22Rv1 (cell line): Measurements from ENCODE around the gene EVI5L.

Experiments
- H3K27ac ChIP-seq: fragments of 450-650 bp; 2 replicates; pipeline ENCODE4 v1.5.1; 2017
- CTCF ChIP-seq: fragments of 450-650 bp; IDR thresholded peaks from 2 replicates; pipeline ENCODE4 v1.5.1; 2017; ENCODE audit warnings: mild to moderate bottlenecking
- ZFX ChIP-seq: fragments of 450-650 bp; IDR thresholded peaks from 2 replicates; pipeline ENCODE4 v1.6.1; 2017; ENCODE audit warnings: antibody characterized with exemption, borderline replicate concordance

The EVI5L gene

GRCh38 chr19:7897292-7897691 is 67.3 kb downstream of the EVI5L start:
- H3K27ac ChIP-seq = no peak overlapping the region
- TF ChIP-seq ZFX = no peak
- TF ChIP-seq CTCF = no peak

- no peak overlapping the region for H3K27ac ChIP-seq
- TF ChIP-seq ZFX (no peak), CTCF (no peak)
Measured at GRCh38 chr19:7898967-7899366, 68.9 kb downstream of the EVI5L start.

- TF ChIP-seq CTCF (no peak), ZFX (no peak)
- no peak overlapping the region for H3K27ac ChIP-seq
Measured at GRCh38 chr19:7899751-7900378, 69.8 kb downstream of the EVI5L start.

GRCh38 chr19:7900401-7900870 is 70.4 kb downstream of the EVI5L start:
- no peak overlapping the region for H3K27ac ChIP-seq
- TF ChIP-seq CTCF (no peak), ZFX (no peak)

- no peak overlapping the region for H3K27ac ChIP-seq
- TF ChIP-seq CTCF = no peak
- TF ChIP-seq ZFX = no peak
Measured at GRCh38 chr19:7900931-7901330, 70.9 kb downstream of the EVI5L start.

GRCh38 chr19:7901337-7901736 is 71.3 kb downstream of the EVI5L start:
- peak overlapping the region; percentile 88; the same call in 1 of the 2 replicates for H3K27ac ChIP-seq
- TF ChIP-seq CTCF (no peak), ZFX (no peak)

GRCh38 chr19:7902796-7903243 is 72.8 kb downstream of the EVI5L start:
- peak overlapping the region; percentile 88 for H3K27ac ChIP-seq
- TF ChIP-seq CTCF (no peak), ZFX (no peak)
